ENCODE data around the gene PLXNA4.

The PLXNA4 gene

DNA sequence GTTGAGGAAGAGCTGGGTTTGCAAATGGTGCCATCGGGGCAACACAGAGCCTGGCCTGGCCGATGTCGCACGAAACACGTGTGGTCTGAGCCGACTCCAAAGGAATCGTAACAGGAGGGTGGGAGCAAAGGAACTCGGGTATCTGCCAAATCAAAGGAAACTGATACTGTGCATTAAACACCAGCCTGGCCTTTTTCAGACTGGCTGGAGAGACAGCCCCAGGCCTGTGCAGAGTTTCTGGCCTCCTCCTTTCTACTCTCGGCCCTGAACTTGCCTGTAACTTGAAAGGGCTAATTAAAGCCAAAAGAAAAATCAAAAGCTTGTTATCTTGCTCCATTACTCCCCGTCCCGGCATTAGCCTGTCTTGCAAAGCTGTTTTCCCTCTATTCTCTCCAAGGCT is 71.4 kb downstream of the PLXNA4 start:
- Histone ChIP-seq H3K36me3 (replicated peaks; ENCODE audit: low read depth, low read length) (no peaks in the 10 kb centered on the region), H3K27ac (ENCODE audit: low read length) (no peak overlapping the region), H4K20me1 (ENCODE audit: insufficient read depth, low read length) (no peaks in the 10 kb centered on the region), H3K9ac (ENCODE audit: low read length) (no peak overlapping the region), H3K9me3 (ENCODE audit: insufficient read depth, low read length) (no peaks in the 10 kb centered on the region), H3K79me2 (ENCODE audit: low read length) (no peaks in the 10 kb centered on the region), H3K4me3 (ENCODE audit: low read length) (no peak overlapping the region), H3K27me3 (ENCODE audit: low read depth, low read length) (no peaks in the 10 kb centered on the region), H2AFZ (ENCODE audit: low read depth, low read length) (no peak overlapping the region), H3K4me1 (ENCODE audit: low read length) (peaks cover under 1% of the 10 kb centered on the region; the same call in 1 of the 2 replicates), H3K4me2 (ENCODE audit: low read length) (no peak overlapping the region)
- TF ChIP-seq EZH2phosphoT487 (IDR thresholded peaks at IDR 0.05; ENCODE audit: low read depth), result no peak
- TF ChIP-seq, protein P1, sequence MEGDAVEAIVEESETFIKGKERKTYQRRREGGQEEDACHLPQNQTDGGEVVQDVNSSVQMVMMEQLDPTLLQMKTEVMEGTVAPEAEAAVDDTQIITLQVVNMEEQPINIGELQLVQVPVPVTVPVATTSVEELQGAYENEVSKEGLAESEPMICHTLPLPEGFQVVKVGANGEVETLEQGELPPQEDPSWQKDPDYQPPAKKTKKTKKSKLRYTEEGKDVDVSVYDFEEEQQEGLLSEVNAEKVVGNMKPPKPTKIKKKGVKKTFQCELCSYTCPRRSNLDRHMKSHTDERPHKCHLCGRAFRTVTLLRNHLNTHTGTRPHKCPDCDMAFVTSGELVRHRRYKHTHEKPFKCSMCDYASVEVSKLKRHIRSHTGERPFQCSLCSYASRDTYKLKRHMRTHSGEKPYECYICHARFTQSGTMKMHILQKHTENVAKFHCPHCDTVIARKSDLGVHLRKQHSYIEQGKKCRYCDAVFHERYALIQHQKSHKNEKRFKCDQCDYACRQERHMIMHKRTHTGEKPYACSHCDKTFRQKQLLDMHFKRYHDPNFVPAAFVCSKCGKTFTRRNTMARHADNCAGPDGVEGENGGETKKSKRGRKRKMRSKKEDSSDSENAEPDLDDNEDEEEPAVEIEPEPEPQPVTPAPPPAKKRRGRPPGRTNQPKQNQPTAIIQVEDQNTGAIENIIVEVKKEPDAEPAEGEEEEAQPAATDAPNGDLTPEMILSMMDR (IDR thresholded peaks at IDR 0.05; ENCODE audit: low read depth, low read length), result no peak

- Histone ChIP-seq H3K4me3 (ENCODE audit: low read length) (no peak overlapping the region), H3K9ac (ENCODE audit: low read length) (no peak overlapping the region), H4K20me1 (ENCODE audit: insufficient read depth, low read length) (no peaks in the 10 kb centered on the region), H3K4me2 (ENCODE audit: low read length) (no peak overlapping the region), H3K4me1 (ENCODE audit: low read length) (no peaks in the 10 kb centered on the region), H3K79me2 (ENCODE audit: low read length) (no peaks in the 10 kb centered on the region), H3K9me3 (ENCODE audit: insufficient read depth, low read length) (no peaks in the 10 kb centered on the region), H3K36me3 (replicated peaks; ENCODE audit: low read depth, low read length) (no peaks in the 10 kb centered on the region), H2AFZ (ENCODE audit: low read depth, low read length) (no peak overlapping the region), H3K27me3 (ENCODE audit: low read depth, low read length) (no peaks in the 10 kb centered on the region), H3K27ac (ENCODE audit: low read length) (no peak overlapping the region)
- no peak for TF ChIP-seq EZH2phosphoT487 (IDR thresholded peaks at IDR 0.05; ENCODE audit: low read depth)
- TF ChIP-seq, protein P1 (IDR thresholded peaks at IDR 0.05; ENCODE audit: low read depth, low read length), result no peak
Observed at GRCh38 chr7:132504071-132504470, 72.2 kb downstream of the PLXNA4 start.

DNA sequence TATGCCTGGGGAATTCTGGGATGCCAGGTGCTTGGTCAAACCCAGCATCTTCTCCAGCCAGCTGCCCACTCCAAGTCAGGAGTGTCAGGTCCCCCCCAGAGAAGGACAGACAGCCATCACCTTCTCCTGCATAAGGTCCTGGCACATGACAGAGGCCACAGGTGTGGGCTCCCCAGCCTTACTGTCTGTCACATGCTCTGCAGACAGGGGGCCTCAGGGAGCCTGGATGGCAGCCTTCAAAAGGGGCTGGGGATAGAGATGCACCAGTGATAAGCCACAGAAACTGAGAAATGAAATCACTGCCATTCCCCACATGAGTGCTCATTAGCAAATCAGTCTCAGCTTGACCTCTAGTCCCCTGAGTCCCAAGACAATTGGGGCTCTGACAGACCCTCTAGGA is 72.9 kb downstream of the PLXNA4 start:
- Histone ChIP-seq H2AFZ (ENCODE audit: low read depth, low read length) (no peak overlapping the region), H4K20me1 (ENCODE audit: insufficient read depth, low read length) (no peaks in the 10 kb centered on the region), H3K4me3 (ENCODE audit: low read length) (no peak overlapping the region), H3K4me1 (ENCODE audit: low read length) (no peaks in the 10 kb centered on the region), H3K9me3 (ENCODE audit: insufficient read depth, low read length) (no peaks in the 10 kb centered on the region), H3K27me3 (ENCODE audit: low read depth, low read length) (no peaks in the 10 kb centered on the region), H3K4me2 (ENCODE audit: low read length) (no peak overlapping the region), H3K27ac (ENCODE audit: low read length) (no peak overlapping the region), H3K36me3 (replicated peaks; ENCODE audit: low read depth, low read length) (no peaks in the 10 kb centered on the region), H3K9ac (ENCODE audit: low read length) (no peak overlapping the region), H3K79me2 (ENCODE audit: low read length) (no peaks in the 10 kb centered on the region)
- no peak for TF ChIP-seq EZH2phosphoT487 (IDR thresholded peaks at IDR 0.05; ENCODE audit: low read depth)

DNA sequence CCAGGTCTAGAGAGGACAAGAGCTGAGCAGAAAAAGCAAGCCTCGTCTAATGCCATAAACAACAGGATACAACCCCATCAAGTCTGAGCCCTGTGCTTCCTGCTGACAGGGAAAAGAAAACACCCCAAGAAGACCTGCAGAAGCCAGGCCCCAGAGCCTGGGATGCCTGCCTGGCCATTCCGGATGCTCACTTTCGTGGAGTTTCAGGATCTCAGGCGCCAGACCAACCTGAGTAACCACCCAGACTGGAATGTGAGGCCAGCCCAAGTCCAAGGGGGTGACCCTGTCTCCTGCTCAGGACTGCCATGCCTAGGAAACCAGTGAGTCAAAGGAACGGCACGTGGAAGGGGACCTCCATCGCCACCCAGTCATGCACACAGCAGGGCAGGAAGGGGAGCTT is 74.3 kb downstream of the PLXNA4 start:
- Histone ChIP-seq H3K4me2 (ENCODE audit: low read length) (no peak overlapping the region), H3K27me3 (ENCODE audit: low read depth, low read length) (0 out of 2 replicates have a peak, but pooled peaks cover 3% of the 10 kb centered on the region), H4K20me1 (ENCODE audit: insufficient read depth, low read length) (no peaks in the 10 kb centered on the region), H3K9me3 (ENCODE audit: insufficient read depth, low read length) (no peaks in the 10 kb centered on the region), H3K4me3 (ENCODE audit: low read length) (no peak overlapping the region), H3K4me1 (ENCODE audit: low read length) (no peaks in the 10 kb centered on the region), H3K79me2 (ENCODE audit: low read length) (no peaks in the 10 kb centered on the region), H3K9ac (ENCODE audit: low read length) (no peak overlapping the region), H3K36me3 (replicated peaks; ENCODE audit: low read depth, low read length) (no peaks in the 10 kb centered on the region), H3K27ac (ENCODE audit: low read length) (no peak overlapping the region), H2AFZ (ENCODE audit: low read depth, low read length) (no peak overlapping the region)
- TF ChIP-seq EZH2phosphoT487 (IDR thresholded peaks at IDR 0.05; ENCODE audit: low read depth), result no peak
- TF ChIP-seq, protein P1 (IDR thresholded peaks at IDR 0.05; ENCODE audit: low read depth, low read length), result no peak
